Ureter (tissue), 1 donor: ENCODE measurements around the gene TBC1D3. TPM values are rescaled to one million over a fixed set of nuclear protein-coding genes. Genes with fewer than 3 reads are reported as not detected.
"Not testable (repeated sequence)": the region's sequence is repeated elsewhere in the genome, so short reads cannot be mapped to it uniquely, and the experiment has no call there.

Source experiments
- DNase-seq: peaks from one replicate; pipeline ENCODE4 v3.0.0-alpha.2; 2020; ENCODE audit warnings: low spot score
- total RNA-seq: library from RNA; stranded (reverse); gene quantifications from one replicate; pipeline ENCODE4 v1.2.4, GENCODE V29; 2023
- donor health status: DM: yes; HTN: yes; CAD: no.

TBC1D3 gene
- total RNA-seq: not detected

- DNase-seq: not testable (repeated sequence)
Observed at GRCh38 chr17:38192455-38192854, at the start of gene TBC1D3. Gene TBC1D3 (minus strand): TSS chr17:38192555. CDS start chr17:38191029, 1,526 bp downstream.

DNA sequence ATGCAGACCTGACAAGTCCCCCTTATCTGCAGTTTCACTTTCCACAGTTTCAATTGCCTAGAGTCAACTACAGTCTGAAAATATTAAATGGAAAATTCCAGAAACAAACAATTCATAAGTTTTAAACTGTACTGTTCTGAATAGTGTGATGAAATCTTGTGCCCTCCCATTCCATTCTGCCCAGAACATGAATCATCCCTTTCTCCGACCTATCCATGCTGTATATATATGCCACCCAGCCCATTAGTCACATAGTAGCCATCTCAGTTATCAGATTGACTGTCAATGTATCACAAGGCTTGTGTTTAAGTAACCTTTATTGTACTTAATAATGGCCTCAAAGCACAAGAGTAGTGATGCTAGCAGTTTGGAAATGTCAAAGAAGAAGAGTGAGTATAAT, 40.4 kb upstream of the TBC1D3 start:
- DNase-seq: not testable (repeated sequence)

DNA sequence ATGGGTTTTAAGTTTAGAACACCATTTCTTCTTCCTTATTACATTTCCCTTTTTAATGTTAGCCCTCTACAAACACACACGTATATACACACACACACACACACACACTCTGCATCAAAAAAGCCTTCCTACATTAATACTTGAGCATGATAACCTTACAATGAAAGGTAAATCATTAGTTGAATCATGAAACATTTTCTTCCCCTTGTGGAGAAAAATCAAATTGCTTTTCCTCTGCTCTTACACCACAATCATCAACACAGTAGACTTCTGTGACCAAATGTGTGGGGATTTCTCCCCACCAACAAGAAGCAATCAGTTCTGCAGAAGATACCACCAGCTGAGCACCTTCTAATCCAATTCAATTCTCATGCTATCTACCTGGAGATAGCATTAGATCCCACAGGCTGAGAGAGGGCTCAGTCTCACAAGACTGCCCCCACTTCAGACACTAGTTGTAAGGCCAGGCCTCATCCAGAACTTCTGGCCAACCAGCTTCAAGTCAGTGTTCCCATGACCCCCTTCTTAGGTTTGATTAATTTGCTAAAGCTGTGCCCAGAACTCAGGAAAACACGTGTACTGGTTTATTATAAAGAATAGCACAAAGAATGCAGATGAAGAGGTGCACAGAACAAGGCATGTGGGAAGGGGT, 33.6 kb upstream of the TBC1D3 start:
- not testable (repeated sequence) for DNase-seq

DNA sequence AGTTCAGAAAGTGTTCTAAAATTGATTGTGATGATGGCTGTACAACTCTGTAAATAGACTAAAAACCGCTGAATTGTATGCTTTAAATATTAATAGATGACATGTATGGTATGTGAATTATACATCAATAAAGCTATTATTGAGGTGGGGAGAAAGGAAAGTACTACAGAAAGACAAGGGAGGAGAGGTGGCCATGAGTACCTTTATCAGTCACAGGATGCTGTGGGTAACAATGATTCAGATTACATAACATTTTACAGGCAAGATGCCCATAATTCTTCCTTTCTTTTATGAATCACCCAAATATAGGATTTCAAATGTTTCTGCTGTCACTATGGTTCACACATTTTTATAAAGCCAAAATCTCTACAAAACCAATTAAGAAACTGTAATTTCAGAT, 28.5 kb upstream of the TBC1D3 start:
- DNase-seq: not testable (repeated sequence)

DNA sequence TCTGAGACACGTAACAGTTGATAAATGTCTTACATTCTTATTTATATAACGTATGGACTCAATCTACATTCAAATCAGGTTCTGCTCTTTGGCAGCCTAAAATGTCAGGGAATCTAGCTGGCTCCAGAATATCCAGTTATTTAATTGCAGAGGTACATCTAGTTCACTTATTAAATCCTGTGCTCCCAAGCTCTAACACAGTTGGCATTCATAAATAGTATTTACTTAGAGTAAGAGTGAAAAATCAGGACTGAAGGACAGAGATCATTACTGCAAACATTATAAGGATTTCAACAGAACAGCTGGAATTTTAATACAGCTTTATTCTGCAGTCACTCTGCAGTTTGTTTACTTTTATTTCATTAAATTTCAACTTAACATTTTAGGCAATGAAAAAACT, 7.9 kb upstream of the TBC1D3 start:
- DNase-seq: not testable (repeated sequence)

DNA sequence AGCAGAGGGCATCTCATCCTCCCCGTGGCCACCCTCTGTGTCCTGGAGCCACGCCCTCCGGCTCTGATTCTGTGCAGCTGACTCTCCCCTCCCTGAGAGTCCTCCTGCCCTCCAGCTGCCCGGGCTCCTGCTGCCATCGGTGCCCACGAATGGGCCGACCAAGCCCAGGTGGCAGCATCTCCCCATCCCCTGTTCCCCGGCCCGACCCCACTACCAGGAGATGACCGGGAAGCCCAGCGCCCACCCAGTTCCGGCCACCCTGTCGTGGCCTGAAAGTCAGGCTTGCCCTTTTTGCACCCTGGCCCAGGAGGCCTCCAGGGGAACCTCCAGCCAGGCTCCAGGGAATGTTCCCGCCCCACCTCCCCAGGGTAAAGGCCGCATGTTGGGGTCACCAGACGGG, 57.5 kb downstream of the TBC1D3 start:
- DNase-seq: not testable (repeated sequence)

Other genes starting within 250 kb of the TBC1D3 start
- 30.4 TPM for gene TBC1D3L, start 203.5 kb downstream of the TBC1D3 start, total RNA-seq
- gene TBC1D3D, start 188.6 kb downstream of the TBC1D3 start, total RNA-seq: 4.0 TPM
- gene TBC1D3C, start 123.9 kb downstream of the TBC1D3 start, total RNA-seq: not detected
- not detected for gene TBC1D3E, start 64.6 kb downstream of the TBC1D3 start, total RNA-seq
- 31.1 TPM for gene MRPL45, start 104.6 kb upstream of the TBC1D3 start, total RNA-seq
- 0.05 TPM for gene GPR179, start 151.4 kb upstream of the TBC1D3 start, total RNA-seq
- 25.6 TPM for gene SOCS7, start 159.3 kb upstream of the TBC1D3 start, total RNA-seq
- 367 TPM for gene ARHGAP23, start 235.9 kb upstream of the TBC1D3 start, total RNA-seq